Stimulated activated CD4-positive, alpha-beta T cell treated with anti-CD3 and anti-CD28 coated beads, Interleukin-4, amount 100 ng/mL, for 4 hours (primary cell): ENCODE results near the gene MOGAT1.
"Not testable (repeated sequence)": the region's sequence is repeated elsewhere in the genome, so short reads cannot be mapped to it uniquely, and the experiment has no call there.

Experiments used
- DNase-seq, 2 experiments: peaks; one replicate each; pipeline ENCODE4 v3.0.0-alpha.2; 2020

MOGAT1 gene

DNA sequence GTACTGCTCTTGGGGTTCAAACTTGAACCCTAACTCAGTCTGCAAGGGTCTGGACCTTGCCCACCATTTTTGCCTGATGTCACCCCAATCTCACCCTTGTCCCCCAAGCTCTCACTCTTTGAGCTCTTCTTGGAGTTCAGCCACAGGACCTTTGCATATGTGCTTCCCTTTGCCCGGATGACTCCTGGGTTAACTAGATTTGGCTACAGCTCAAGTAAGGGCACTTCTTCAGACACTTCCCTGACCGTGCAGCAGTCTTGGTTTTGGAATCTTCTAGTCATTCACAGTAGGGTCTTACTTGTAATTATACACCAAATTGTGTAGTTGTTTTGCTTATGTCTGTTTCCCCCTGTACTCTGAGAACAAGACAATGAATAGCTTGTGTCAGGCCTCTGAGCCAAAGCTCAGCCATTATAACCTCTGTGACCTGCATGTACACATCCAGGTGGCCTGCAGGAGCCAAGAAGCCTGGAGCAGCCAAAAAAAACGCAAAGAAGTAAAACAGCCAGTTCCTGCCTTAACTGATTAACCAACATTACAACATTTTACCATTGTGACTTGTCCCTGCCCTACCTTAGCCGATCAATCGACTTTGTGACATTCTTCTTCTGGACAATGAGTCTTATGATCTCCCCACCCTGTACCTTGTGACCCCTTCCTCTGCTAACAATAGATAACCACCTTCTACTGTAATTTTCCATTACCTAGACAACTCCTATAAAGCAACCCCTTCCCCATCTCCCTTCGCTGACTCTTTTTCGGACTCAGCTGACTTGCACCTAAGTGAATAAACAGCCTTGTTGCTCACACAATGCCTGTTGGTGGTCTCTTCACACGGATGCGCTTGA lies 1.0 kb upstream of the MOGAT1 start:
- no peak for DNase-seq

DNA sequence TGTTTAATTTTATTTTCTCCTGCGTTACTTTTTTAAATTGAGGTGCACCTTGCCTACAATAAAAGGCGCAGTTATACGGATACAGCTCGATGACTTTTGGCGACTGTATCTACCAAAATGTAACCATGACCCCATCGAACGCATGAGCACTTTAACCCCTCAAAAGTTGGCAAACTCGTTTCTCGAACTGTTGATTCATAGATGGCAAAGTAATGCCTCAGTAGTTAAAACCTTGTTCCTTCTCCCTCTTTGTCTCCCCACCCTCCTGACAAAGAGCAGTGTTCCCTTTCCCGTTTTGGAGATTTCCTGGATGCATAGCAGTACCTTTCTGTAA lies 577 bp downstream of the MOGAT1 start:
- DNase-seq = no peak

DNA sequence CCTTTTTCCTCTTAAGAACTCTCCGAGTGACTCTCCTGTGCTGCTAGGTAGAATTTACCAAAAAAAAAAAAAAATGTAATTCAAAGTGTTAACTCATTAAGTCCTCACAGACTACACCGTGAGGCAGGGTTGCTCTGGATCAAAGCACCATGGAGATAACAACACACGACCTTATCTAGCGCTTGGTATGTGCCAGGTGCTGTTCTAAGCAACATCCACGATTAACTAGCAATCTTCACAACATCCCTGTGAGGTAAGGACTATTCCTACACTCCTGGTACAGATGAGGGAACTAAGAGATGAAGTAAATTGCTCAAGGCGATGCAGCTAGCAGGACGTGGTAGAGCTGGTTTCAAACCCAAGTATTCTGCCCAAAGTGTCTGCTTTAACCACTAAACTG lies 1.8 kb downstream of the MOGAT1 start:
- DNase-seq = no peak

DNA sequence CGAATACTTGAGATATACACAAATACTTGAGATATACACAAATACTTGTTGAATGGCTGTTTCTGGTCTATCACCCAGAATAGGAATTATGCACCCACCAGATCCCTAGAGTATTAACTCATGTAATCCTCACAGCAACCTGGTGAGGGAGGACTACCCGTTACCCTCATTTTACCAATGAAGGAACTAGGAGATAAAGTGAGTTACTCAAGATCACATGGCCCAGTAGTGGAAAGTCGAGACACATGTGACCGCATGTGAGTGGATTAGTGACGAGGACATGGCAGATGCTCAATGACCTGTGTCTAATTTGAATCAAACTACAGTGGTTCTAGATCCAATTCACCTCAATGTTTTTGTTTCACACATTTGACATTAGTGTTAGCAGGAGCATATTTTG lies 2.4 kb downstream of the MOGAT1 start:
- no peak for DNase-seq

DNA sequence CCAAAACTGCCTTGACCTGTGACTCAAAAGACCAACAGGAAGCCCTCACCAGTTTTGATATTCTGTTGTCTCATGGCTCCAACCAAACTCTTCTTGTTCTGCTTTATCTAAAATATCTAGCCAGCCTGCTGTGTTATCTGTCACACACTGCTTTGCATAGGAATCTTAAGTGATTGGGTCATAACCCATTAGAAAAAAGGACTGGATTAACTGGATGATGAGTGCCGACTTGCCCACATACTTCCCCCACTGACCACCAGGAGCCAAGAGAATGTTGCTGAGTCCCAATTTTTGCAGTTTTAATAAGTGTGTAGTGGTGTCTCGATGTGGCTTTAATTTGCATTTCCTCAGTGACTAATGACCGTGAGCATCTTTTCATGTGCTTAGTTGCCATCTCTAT lies 6.5 kb downstream of the MOGAT1 start:
- DNase-seq = no peak

DNA sequence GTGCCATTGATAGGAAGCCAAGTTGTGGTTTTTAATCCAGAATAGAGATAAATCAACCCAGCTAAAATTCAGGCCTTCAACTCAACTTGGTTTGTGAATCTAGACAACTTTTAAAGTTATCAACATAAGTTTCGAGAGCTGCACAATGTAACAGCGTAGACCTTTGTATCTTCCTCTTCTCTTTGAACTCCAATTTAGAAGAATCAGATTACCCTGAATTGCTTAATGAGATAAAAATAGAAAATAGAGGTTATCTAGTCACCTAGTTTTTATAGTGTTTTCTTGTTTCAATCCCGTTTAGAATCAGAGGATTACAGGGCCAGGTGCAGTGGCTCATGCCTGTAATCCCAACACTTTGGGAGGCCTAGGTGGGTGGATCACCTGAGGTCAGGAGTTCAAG lies 12.3 kb downstream of the MOGAT1 start:
- DNase-seq = no peak

DNA sequence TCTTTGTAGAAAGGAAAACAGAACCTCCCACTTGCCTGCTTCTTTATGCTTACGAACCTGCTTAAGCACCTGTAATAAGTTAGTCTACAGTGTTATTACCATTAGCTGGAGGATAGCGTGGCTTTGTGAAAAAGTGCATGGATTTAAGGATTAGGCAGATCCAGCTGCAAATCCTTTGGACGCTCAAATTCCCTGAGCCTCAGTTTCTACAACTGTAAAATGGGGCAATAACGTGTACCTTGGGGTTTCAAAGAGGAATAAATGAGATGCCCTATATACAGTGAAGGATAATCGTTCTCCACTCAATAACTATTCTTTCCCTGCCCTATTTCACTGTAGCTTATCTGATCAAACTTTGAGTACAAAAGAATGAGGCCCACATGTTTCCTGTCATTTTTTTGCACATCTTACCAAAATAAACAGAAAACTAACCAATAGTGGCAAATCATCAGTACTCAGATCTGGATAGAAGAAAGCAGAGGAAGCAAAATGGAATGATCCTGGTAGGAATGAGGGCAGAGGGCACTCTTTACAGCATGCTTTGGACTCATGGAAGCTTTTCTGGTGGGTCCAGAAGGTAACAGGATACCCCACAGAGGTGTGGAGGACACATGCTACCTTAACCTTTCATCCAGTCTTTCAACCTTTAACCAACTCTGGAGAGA lies 14.8 kb downstream of the MOGAT1 start:
- no peak for DNase-seq

DNA sequence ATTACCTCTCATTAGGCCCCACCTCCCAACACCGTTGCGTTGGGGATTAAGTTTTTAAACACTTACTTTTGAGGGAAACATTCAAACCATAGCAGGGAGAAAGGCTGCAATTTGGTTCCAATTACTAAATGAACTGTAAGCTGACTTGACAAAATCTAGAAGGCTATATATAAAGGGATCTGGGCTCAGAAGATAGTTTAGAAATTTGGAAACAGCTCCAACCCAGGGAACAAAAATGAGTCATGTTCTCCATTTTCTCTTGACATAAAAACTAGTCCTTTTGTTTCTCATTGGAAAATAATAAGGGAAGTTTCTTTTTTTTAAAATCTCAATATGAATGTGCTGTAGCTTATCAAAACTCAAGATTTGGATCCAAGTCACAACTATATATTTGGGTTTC lies 17.5 kb downstream of the MOGAT1 start:
- no peak for DNase-seq

DNA sequence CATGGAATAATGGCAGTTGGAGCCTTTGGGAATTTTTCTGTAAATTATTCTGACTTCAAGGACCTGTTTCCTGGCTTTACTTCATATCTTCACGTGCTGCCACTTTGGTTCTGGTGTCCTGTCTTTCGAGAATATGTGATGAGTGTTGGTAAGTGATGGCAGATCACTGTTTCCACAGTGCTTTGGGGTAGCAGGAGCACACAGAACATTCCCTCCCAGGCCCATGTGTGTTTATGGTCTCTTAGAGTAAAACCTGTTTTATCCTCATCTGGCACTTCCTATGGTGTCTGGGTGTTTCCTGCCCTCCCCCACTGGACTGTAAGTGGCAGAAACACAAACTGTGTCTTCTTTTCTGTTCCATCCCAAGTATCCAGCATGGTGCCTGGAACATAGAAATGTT lies 17.9 kb downstream of the MOGAT1 start:
- DNase-seq = no peak

DNA sequence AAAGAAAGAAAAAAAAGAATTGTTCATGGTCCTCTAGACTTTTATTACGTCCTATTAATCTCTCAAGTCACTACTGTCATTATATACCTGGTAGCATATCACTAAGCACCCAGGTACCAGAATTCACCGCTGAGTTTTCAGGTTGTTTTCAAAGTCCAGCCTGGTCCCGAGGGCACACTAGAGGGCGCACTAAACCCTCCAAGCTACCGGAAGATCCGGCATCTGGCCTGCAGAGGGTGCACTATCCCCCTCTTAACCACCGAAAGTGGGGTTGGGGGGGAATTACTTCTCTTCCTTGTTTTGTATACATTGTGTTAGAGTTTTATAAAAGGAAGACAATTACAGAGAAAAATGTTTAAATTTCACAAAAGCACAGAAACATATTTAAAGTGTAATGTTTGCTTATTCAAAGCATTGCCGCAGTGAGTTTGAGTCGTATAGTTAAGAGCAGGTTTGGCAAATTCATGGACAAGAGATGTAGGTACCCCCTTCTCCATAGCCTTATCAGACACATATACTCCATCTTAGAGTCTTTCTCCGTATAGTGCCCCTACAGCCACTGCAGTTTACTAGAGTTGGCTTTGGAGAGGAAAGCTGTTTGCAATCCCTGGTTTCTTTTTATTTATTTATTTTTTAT lies 19.2 kb downstream of the MOGAT1 start:
- peak; percentile 53 to 66 for DNase-seq

DNA sequence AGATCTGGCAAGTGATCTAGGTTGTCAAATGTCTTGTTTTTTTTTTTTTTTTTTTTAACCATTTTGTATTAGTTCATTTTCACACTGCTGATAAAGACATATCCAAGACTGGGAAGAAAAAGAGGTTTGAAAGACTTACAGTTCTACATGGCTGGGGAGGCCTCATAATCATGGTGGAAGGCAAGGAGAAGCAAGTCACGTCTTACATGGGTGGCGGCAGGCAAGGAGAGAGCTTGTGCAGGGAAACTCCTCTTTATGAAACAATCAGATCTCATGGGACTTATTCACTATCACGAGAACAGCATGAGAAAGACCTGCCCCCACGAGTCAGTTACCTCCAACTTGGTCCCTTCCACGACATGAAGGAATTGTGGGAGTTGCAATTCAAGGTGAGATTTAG lies 22.0 kb downstream of the MOGAT1 start:
- not testable (repeated sequence) for DNase-seq

DNA sequence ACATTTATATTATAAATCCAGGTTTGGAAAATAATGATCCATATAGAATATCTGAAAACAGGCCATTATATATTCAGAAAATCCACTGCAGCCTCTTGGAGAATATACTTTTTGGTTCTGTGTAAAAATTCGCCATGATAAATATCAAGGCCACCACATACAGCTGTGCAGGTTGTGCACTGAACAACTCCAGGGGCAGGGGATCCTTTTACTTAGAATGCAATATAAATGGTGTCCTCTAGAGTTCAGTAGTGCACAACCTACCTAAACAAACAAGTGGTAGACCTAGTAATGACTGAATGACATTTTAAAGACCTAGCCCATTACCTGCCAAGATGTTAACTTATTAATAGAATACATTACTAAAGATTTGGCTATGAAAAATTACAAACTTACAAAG lies 22.4 kb downstream of the MOGAT1 start:
- no peak for DNase-seq

DNA sequence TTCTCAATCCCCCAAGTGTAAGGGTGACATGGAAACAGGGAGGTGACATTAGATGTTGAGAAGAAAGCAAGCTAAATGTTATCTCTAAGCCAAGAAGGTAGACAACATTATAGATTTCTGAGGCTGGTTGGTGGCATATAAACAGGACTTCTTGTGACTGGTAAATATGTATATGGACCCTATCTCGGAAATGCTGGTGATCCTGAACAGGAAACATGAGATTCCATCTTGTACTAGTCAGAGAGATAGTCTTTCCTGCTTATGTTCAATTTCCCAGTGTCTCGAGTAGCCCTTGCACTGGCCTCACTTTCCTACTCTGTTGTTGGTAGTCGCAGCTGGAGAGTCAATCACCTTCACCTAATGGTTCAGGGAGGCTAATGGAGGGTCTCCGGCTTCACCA lies 26.8 kb downstream of the MOGAT1 start:
- DNase-seq = no peak

DNA sequence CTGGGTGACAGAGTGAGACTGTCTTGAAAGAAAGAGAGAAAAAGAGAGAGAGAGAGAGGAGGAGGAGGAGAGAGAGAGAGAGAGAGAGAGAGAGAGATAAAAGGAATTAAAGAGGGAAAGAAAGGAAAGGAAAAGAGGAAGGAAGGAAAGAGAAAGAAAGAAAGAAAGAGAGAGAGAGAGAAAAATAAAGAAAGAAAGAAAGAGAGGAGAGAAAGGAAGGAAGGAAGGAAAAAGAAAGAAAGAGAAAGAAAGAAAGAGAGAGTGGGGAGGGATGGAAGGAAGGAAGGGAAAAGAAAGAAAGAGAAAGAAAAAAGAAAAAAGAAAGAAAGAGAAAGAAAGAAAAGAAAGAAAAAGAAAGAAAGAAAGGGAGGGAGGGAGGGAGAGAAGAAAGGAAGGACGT lies 29.8 kb downstream of the MOGAT1 start:
- DNase-seq = no peak

DNA sequence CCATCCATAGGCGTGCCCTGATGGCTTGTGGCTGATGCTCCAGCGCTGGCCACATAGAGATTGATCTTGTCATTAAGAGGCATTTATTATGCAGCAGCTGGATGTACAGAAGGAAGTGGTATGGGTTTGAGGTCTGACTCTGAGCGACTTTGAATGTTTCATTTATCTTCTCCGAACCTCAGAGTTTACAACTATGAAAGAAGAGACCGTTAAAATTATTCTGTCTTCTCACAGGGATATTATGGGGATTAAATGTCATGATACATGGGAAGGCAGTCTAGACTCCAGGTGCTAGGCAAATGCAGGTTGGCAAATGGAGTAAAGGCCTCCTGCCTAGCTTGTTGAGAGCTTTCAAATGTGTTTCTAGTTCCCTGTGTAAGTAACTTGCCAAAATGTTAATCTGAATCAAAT lies 30.3 kb downstream of the MOGAT1 start:
- DNase-seq = no peak

DNA sequence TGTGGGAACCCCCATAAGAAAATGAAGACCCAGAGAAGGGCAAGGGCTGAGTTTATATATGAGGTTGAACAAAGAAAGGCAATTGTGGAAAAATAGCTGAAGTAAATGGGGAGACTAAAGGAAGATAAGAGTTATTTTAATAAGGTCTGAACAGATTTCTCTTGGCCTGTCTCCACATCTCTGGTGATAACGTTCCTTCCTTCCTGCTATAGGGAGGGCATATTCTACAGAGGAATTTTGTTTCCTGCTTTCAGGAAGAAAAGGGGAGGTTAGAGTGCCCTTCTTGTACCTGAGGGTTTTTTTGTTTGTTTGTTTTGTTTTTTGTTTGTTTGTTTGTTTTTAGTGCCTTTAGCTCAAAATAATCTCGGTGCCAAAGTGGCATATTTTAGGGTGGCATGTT lies 31.6 kb downstream of the MOGAT1 start:
- DNase-seq = no peak

DNA sequence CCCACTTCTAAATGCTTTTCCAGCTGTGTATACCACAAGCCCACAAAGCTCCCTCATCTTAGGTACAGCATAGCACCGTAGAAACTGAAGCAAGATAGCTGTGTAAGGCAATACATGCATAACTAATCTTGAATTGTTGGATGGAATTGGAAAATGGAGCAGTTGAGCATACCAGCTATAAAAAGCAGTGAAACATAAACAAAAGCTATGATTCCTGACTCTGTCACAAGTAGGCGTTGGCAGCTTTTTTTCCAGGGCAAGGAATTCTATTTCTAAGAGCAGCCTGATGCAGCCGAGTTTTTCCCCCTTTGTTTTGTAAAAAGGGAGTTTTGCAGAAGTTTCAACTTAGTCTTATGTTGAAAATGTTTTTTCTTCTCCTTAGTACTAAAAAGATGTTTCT lies 32.4 kb downstream of the MOGAT1 start:
- DNase-seq = no peak

DNA sequence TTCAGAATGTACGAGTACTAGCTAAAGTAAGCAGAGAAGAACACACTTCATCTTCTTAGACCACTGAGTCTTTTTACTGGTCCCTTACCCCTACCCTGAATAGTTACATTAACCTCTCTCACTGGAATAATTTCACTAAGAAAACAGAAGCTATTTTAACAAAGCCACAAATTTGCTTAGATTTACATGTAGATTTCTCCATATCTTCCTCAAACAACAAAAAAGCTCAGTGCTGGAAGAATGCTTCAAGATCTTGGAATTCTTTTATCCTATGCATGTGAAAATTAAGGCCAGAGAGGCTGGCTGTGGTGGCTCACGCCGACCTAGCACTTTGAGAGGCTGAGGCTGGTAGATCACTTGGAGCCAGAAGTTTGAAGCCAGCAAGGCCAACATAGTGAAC lies 35.2 kb downstream of the MOGAT1 start:
- no peak for DNase-seq

DNA sequence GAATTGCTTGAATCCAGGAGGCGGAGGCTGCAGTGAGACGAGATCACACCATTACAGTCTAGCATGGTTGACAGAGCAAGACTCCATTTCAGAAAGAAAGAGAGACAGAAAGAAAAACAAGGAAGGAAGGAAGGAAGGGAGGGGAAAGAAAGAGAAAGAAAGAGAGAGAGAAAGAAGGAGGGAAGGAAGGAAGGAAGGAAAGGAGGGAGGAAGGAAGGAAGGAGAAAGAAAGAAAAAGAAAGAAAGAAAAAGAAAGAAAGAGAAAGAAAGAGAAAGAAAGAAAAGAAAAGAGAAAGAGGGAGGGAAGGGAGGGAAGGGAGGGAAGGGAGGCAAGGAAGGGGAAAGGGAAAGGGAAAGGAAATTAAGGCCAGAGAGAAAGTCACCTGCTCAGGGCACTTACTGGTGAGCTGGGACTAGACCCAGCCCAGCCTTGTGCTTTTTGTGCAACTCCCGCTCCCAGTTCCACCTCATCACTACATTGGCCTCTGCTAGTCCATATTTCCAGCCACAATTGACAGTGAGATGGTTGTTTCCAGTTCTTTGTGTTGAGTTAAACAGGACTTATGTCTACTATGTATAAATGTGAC lies 35.7 kb downstream of the MOGAT1 start:
- no peak for DNase-seq

DNA sequence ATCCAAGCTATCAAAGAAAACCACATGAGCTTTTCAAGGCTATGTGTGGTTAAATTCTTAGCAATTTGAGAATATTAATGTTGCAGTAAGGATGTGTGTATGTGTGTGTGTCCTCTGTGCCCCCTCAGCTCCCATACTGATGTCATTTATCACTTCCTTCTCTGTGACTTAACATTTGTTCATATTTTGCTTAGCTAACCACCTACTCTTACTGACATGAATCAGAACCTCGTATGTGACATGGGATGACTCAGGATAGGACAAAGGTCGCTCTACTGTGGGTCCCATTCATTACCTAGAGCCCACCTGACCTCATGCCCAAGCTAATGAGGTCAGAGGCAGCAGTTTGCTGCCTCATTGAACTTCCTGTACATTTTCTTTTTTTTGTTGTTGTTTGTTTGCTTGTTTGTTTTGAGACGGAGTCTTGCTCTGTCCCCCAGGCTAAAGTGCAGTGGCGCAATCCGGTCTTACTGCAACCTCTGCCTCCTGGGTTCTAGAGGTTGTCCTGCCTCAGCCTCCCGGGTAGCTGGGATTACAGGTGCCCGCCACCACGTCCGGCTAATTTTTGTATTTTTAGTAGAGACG lies 36.3 kb downstream of the MOGAT1 start:
- DNase-seq = no peak

DNA sequence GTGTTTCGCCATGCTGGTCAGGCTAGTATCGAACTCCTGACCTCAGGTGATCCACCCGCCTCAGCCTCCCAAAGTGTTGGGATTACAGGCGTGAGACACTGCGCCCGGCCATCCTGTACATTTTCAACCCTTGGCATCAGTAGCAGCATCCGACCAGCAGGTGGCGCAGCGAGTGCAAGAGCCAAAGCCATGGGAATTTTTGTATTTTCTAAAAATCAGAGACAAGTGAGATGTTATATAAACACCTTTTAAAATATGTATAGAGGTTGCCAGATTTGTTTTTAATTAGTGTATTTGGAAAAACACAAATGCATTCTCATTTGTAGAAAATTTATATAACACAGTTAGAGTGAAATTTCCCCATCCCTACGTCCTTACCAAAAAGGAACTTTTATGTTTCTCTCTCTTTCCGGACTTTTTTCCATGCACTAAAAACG lies 36.8 kb downstream of the MOGAT1 start:
- peak; percentile 56 to 80 for DNase-seq

DNA sequence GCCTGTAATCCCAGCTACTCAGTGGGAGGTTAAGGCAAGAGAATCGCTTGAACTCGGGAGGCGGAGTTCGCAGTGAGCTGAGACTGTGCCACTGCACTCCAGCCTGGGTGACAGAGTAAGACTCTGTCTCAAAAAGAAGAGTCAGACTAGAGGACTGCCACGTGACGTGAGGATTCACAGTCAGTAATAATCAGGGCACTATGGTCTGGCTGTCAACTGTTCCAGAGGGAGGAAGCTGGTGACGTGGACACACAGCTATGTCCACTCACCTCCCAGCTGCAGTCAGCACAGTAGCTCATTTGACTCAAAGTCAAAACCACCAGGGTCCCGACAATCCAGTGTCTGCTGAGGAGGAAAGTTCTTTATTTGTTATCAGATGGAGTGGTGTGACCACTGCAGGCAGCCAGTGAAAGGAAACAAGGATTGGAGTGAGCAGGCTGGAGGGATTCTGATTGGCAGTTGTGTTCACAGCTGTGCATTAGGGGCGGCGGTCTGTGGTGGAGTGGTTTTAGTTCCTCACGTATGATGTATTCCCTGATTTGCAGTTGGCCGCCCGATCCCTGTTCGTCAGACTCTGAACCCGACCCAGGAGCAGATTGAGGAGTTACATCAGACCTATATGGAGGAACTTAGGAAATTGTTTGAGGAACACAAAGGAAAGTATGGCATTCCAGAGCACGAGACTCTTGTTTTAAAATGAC lies 37.9 kb downstream of the MOGAT1 start:
- no peak for DNase-seq

DNA sequence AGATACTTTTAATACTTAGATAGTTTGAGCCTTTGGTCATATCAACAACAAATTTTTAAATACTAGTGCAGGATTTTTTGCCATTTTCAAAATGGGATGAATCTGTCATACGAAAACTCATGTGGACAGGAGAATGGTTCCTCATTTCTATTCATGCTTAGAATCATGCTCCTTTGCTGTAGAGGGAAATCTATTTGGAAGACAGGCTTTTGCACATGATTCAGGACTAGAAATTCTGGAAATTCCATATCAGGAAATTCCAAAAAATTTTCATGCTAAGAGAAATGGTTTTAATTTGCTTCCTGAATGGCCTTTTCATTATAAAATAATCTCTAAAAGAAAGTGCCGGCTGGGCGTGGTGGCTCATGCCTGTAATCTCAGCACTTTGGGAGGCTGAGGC lies 39.3 kb downstream of the MOGAT1 start:
- no peak for DNase-seq
